Colonic mucosa (tissue), 4 donors: ENCODE measurements around the gene PIP4K2C. TPM values are rescaled to one million over a fixed set of nuclear protein-coding genes. Genes with fewer than 3 reads are reported as not detected.
"Not testable (repeated sequence)": the region's sequence is repeated elsewhere in the genome, so short reads cannot be mapped to it uniquely, and the experiment has no call there.

Source experiments
- DNase-seq: peaks from one replicate; pipeline ENCODE4 v3.0.0-alpha.2; 2020
- H3K27ac ChIP-seq: fragments of 200-600 bp; one replicate; pipeline ENCODE4 v1.8.0; 2021
- H3K27me3 ChIP-seq: fragments of 200-600 bp; one replicate; pipeline ENCODE4 v1.8.0; 2021
- H3K36me3 ChIP-seq: fragments of 200-600 bp; one replicate; pipeline ENCODE4 v1.8.0; 2021
- H3K4me1 ChIP-seq: fragments of 200-600 bp; one replicate; pipeline ENCODE4 v1.8.0; 2021; ENCODE audit warnings: mild to moderate bottlenecking
- H3K4me3 ChIP-seq: fragments of 200-600 bp; one replicate; pipeline ENCODE4 v1.8.0; 2021
- H3K9ac ChIP-seq, 2 donors: one replicate each; pipeline ENCODE4 v1.7.0; 2013; ENCODE audit warnings: control low read depth in 2 of 2, low read depth in 2 of 2, low read length in 2 of 2
- H3K9me3 ChIP-seq: fragments of 200-600 bp; one replicate; pipeline ENCODE4 v1.8.0; 2021
- intact Hi-C: fragments of 100-400 bp; cut with DNase I; formaldehyde crosslinking; loops from one replicate; pipeline ENCODE4 v1.14.1; 2022
- total RNA-seq, 2 donors: library from RNA; stranded (reverse); fragmentation: NEBNext Ultra II Directional in 1 of 2; extraction: Animal tissue kit (Norgen Biotek cat#: 25700) in 1 of 2; gene quantifications; one replicate each; pipeline ENCODE4 v1.2.1, GENCODE V29; 2021
- TF ChIP-seq, protein P1 (sequence below): fragments of 200-600 bp; IDR thresholded peaks from one replicate; pipeline ENCODE4 v1.8.0; 2022; ENCODE audit warnings: antibody characterized with exemption, mild to moderate bottlenecking
- donor health status: healthy.
- donor health status: DM: no; HTN: no; CAD: no.
- donor health status: DM: no; HTN: no; CAD: no.

PIP4K2C gene
- total RNA-seq, 2 donors from 2014 or later, result 43.6 to 60.2 TPM

DNA sequence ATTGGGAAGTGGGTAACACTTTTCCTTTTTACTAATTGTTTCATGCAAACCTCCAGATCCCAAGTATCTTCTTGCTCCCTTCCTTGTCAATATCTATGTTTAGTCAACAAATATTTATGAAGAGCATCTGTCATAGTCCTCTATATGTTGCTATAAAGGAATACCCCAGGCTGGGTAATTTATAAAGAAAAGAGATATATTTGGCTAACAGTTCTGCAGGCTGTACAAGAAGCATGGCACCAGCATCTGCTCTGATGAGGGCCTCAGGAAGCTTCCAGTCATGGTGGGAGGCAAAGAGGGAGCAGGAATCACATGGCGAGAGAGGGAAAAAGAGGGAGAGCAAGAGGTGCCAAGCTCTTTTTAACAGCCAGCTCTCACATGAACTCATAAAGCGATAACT is 36.5 kb upstream of the PIP4K2C start:
- intact Hi-C loops, result no loop called here
- Histone ChIP-seq H3K4me1 (no peaks in the 10 kb centered on the region), H3K9ac (no peak overlapping the region), H3K27ac (no peak overlapping the region), H3K4me3 (no peak overlapping the region), H3K27me3 (peaks cover 5% of the 10 kb centered on the region), H3K9me3 (no peaks in the 10 kb centered on the region), H3K36me3 (no peaks in the 10 kb centered on the region)
- no peak for DNase-seq
- TF ChIP-seq, protein P1, sequence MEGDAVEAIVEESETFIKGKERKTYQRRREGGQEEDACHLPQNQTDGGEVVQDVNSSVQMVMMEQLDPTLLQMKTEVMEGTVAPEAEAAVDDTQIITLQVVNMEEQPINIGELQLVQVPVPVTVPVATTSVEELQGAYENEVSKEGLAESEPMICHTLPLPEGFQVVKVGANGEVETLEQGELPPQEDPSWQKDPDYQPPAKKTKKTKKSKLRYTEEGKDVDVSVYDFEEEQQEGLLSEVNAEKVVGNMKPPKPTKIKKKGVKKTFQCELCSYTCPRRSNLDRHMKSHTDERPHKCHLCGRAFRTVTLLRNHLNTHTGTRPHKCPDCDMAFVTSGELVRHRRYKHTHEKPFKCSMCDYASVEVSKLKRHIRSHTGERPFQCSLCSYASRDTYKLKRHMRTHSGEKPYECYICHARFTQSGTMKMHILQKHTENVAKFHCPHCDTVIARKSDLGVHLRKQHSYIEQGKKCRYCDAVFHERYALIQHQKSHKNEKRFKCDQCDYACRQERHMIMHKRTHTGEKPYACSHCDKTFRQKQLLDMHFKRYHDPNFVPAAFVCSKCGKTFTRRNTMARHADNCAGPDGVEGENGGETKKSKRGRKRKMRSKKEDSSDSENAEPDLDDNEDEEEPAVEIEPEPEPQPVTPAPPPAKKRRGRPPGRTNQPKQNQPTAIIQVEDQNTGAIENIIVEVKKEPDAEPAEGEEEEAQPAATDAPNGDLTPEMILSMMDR, result no peak

DNA sequence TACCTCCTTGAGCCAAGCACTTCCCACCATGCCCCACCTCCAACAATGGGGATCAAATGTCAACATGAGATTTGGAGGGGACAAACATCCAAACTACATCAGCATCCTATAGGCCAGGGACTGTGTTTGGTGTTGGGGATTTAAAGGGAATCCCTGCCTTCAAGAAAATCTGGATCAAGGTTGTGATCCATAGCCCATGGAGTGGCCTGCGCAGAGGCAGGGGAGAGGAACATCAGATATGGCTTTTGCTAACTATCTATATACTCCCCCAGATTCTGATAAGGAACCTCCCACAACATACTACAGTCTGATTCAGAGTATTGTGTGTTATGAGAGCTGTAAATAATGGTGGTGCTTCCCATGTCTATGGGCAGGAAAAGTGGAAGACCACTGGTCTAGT is 36.1 kb upstream of the PIP4K2C start:
- Histone ChIP-seq H3K4me3 (no peak overlapping the region), H3K36me3 (no peaks in the 10 kb centered on the region), H3K27me3 (peaks cover 2% of the 10 kb centered on the region), H3K9ac (no peak overlapping the region), H3K27ac (no peak overlapping the region), H3K9me3 (no peaks in the 10 kb centered on the region), H3K4me1 (no peaks in the 10 kb centered on the region)
- TF ChIP-seq, protein P1, result no peak
- DNase-seq, result no peak
- intact Hi-C loops, result no loop called here

DNA sequence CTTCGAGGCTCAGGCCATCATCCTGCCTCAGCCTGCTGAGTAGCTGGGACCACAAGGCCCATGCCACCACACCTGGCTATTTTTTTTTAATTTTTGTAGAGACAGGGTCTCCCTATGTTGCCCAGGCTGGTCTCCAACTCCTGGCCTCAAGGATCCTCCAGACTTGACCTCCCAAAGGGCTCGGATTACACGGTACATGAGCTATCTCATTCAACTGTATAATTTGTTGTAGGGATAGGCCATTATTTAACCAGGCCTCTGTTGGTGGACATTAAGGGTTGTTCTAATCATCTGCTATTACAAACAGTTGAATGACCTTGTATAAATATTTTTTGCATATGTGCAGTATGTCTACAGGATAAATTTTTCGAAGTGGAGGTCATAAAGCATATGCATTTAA is 32.1 kb upstream of the PIP4K2C start:
- Histone ChIP-seq H3K27me3 (no peaks in the 10 kb centered on the region), H3K36me3 (no peaks in the 10 kb centered on the region), H3K4me1 (no peaks in the 10 kb centered on the region), H3K27ac (no peak overlapping the region), H3K4me3 (no peak overlapping the region), H3K9me3 (no peaks in the 10 kb centered on the region), H3K9ac (no peak overlapping the region)
- TF ChIP-seq, protein P1, result no peak
- intact Hi-C loops, result no loop called here
- no peak for DNase-seq

DNA sequence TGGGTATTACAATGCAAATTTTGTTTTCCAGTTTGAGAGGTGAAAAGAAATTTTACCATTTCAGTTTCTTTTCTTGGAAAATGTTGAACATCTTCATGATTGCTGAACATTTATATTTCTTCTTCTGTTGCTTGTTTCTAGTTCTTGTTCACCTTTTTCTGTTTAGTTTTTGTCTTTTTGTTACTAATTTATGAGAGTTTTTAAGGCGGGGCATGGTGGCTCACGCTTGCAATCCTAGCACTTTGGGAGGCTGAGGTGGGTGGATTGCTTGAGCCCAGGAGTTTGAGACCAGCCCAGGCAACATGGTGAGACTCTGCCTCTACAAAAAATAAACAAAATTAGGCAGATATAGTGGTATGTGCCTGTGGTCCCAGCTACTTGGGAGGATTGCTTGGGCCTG is 30.5 kb upstream of the PIP4K2C start:
- Histone ChIP-seq H3K36me3 (no peaks in the 10 kb centered on the region), H3K27me3 (no peaks in the 10 kb centered on the region), H3K4me1 (no peaks in the 10 kb centered on the region), H3K4me3 (no peak overlapping the region), H3K27ac (no peak overlapping the region), H3K9me3 (no peaks in the 10 kb centered on the region), H3K9ac (no peak overlapping the region)
- TF ChIP-seq, protein P1, result no peak
- intact Hi-C loops, result no loop called here
- DNase-seq, result no peak

DNA sequence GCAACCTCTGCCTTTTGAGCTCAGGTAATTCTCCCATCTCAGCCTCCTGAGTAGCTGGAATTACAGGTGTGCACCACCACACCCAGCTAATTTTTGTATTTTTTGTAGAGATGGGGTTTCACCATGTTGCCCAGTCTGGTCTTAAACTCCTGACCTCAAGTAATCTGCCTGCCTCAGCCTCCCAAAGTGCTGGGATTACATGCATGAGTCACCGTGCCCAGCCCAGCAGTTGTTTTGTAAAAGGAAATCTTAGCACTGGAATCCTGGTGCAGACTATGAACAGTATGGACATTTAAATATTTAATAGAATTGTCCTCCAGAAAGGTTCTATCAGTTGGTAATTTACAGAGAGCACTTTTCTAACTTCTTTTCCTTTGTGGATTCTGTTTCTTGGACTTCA is 29.9 kb upstream of the PIP4K2C start:
- H3K9me3 ChIP-seq, intact Hi-C loops, H3K4me1 ChIP-seq, DNase-seq, H3K9ac ChIP-seq, H3K27ac ChIP-seq, H3K27me3 ChIP-seq, H3K4me3 ChIP-seq, H3K36me3 ChIP-seq: not testable (repeated sequence)

DNA sequence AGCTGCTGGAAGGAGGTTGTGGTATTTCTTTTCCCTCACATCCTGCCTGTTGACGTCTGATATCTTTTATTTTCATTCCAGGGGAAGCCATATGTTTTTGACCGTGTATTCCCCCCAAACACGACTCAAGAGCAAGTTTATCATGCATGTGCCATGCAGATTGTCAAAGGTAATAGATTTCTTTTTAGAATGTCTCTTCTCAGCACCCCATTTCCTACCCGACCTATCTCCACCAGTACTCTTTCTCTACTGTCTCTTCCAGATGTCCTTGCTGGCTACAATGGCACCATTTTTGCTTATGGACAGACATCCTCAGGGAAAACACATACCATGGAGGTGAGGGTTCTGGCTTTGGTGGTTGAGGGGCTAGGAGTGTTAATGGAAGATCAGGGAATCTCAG is 27.6 kb upstream of the PIP4K2C start:
- intact Hi-C loops, result no loop called here
- Histone ChIP-seq H3K4me1 (no peaks in the 10 kb centered on the region), H3K4me3 (no peak overlapping the region), H3K27me3 (no peaks in the 10 kb centered on the region), H3K27ac (no peak overlapping the region), H3K9ac (no peak overlapping the region), H3K9me3 (no peaks in the 10 kb centered on the region), H3K36me3 (no peaks in the 10 kb centered on the region)
- TF ChIP-seq, protein P1, result no peak
- DNase-seq, result no peak
